Urothelium cell line (cell line): Measurements from ENCODE around the gene TSC1.
A peak's percentile ranks its signal among the peaks of the same experiment; 100 is the strongest.

Source experiments
- DNase-seq: peaks from one replicate; pipeline ENCODE4 v3.0.0; 2011; ENCODE audit warnings: low spot score, mixed read lengths
- FAIRE-seq: peaks from 2 replicates; lab custom pipeline; 2011; peaks lifted over from hg19 to GRCh38; lab: Jason Lieb, UNC

Gene TSC1

DNA sequence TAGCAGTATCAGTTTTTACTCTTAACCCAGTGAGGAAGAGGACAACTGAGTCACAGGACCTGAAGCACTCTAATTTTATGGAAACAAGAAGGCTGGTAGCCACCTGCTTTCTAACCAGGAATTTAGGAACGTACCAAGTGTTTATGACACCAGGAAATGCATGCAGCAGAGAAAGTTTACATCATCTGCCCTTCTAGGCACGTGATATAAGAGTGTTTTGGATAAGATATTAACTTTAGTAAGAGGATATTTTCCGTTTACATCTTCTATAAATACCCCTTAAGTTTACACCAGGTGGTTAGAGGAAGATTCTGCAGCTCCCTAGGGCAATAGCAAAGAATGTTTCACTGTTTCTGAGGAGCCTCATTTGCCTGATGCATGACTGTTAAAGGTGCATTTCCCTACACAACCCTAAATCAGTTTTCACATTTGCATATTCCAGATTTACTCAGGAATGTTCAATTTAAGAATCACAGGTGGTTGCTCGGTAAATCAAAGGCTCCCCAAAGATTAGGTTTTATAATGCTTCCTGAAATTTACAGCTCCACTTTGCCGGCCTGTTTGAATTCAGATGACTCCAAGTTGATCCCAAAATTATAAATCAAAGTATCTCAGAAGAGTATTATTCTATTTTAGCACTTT, 1.8 kb downstream of the TSC1 start:
- DNase-seq: no peak
- no peak for FAIRE-seq

DNA sequence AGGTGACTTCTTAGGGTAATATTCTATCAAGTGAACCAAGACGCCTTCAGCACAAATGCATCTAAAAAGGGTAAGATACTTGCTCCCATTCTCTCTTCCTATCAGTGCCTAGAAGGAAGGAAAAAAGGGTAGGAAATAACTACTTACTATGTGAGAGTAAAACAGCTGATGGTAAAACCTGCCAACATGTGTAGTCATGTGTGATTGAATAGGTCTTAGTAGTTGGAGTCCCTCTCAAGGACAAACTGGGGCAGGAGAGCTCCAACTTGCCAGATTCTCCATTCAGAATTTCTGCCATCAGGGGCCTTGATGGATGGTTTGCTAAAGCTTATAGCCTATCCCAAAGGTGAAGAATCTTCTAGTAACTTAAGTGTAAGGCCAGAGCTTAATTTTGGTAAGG, 5.2 kb downstream of the TSC1 start:
- FAIRE-seq (no peak), DNase-seq (no peak)

DNA sequence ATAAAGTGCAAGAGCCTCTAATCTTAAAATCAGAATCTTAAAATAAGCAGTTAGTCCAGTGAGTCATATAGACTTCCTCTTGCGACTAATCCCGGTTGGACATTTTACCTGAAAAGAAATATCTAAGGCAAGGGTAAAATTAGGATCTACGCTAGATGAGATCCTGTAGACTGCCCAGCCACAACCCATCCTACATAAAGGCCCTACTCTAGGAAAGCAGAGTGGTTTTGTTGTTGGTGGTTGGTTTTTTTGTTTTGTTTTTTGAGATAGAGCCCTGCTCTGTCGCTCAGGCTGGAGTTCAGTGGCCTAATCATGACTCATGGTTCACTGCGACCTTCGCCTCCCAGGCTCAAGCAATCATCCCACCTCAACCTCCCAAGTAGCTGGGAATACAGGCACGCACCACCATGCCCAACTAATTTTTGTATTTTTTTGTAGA, 6.9 kb downstream of the TSC1 start:
- no peak for FAIRE-seq
- no peak for DNase-seq

DNA sequence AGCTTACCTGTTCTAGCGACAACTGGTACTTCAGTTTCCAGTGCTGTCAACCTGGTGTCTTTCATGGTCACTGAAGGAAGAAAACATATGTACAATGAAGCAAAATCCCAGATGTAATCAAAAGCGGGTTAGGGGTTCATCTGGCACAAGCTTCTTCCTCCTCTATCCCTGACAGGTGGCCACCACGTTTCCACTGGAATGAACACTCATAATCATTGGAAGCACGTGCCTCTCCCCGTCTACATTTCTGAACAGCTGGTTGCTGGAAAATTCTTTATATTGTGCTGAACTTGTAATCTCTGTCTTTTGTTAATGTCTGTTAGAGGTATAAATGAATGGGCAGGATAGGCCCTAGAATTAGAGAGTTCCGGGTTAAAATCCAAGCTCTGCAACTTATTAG, 9.4 kb downstream of the TSC1 start:
- no peak for FAIRE-seq
- no peak for DNase-seq

DNA sequence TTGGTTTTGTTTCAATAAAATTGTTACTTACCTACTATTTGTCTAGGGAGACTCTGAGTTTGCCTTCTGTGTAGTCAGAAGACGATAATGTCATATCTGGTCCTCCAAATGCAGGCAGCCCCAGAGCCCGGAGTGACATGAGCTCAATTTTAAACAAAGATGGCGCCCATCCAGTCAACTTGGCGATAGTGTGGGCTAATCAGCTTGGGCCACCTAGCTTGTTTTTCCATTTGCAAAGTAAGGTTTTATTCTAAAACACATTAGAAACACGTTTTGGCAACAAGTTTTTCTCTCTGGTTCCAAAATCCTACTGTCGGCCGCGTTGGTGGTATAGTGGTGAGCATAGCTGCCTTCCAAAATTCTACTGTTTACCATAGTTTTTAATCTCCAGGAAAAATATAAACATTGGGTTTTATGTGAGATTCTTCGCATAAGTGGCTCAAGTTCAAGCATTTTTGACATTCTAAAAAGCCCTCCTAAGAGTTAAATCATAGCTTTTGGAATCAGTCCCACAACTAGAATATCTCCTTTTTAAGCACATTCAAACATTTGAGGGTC, 13.2 kb downstream of the TSC1 start:
- DNase-seq: no peak
- FAIRE-seq: no peak

DNA sequence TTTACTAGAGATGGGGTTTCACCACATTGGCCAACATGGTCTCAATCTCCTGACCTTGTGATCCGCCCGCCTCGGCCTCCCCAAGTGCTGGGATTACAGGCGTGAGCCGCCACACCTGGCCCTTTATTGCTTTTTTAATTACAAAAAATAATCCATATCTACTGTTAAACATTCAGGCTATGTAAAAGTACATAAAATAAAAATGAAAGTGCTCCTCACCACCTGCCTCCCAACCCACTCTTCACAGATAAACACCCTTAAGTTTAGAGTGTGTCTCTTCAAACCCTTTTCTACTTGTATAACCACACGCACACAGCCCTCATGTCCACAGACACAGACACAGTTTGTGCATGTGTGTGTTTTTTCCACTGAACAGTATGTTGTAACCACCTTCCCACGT, 16.7 kb downstream of the TSC1 start:
- DNase-seq: no peak
- no peak for FAIRE-seq

DNA sequence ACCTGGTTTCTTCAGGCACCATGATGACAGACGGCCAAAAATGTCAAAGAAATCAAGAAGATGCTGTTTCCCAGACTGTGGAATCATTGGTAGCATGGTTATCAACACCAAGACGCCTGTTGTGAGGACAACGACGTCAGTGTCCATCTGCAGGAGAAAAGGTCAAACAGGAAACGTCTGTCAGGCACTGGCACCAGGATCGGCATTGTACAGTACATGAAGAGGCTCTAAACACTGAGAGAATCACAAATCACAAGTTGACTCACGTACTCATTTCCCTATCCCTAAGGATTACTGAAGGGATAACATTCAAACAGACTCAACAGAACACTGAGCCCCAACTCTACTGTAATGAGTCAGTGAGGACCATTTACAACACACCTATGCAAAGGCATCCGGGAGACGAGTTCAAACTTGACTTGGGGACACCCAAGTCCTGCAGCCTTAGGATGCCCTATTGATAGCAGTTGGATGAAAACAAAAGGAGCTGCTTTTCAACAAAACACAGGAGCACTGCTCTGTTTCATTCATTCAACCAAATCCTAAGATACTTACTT, 21.0 kb downstream of the TSC1 start:
- no peak for FAIRE-seq
- DNase-seq: no peak

DNA sequence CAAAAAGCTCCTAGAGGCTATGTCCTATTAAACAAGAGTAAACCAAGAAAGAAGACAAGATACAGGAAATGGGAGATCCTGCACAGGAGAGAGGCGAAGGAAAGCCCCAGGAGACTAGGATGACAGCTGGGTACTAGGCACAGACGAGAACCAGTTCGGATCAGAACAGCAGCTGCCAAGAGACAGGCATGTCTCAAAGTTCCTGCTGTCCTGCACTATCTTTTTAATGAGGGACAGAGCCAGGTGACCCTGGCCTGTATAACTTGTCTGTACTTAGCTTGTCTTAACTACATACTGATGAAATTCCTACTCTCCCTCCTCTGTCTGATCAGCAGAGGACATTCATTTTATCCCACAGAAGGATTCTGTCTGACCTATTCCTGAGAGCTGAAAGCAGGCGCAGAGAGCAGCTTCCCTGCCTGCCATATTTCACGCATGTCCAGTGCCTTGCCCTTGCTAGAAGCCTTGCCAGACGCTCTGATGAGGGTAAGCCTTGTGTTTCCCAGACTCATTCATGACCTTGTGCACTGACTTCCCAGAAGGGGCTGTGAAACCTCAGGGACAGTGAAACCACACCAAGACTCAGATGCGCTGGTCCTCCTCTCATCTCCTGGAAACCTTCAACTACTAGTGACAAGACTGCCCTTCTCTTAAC, 24.7 kb downstream of the TSC1 start:
- DNase-seq (no peak), FAIRE-seq (no peak)

DNA sequence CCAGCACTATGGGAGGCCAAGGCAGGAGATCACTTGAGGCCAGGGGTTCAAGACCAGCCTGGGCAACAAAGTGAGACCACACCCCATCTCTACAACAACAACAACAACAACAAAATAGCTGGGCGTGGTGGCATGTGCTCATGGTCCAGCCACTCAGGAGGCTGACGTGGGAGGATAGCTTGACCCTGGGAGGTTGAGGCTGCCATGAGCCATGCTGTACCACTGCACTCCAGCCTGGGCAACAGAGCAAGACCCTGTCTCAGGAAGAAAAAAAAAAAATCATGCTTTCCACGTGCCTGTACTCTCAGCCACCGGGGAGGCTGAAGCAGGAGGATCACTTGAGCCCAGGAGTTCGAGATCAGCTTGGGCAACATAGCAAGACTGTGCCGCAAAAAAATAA, 29.5 kb downstream of the TSC1 start:
- FAIRE-seq: no peak
- no peak for DNase-seq

DNA sequence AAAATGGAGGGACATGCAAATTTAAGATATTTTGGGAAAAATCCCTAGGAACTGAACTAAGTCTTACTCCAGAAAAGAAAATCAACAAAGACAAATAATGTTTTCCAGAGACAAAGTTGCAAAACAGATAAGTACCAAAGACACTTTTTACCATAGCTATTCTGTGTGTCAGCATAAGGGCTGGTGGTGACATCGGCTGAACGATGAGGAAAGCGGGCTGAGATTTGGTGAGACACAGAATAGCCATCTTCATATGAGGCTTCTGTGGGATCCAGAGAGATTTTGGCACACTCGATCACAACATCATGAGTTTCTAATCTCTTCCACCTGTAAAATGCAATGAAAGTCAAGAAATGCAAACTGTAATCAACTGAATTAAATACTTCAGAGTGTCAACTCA, 32.3 kb downstream of the TSC1 start:
- no peak for FAIRE-seq
- no peak for DNase-seq

DNA sequence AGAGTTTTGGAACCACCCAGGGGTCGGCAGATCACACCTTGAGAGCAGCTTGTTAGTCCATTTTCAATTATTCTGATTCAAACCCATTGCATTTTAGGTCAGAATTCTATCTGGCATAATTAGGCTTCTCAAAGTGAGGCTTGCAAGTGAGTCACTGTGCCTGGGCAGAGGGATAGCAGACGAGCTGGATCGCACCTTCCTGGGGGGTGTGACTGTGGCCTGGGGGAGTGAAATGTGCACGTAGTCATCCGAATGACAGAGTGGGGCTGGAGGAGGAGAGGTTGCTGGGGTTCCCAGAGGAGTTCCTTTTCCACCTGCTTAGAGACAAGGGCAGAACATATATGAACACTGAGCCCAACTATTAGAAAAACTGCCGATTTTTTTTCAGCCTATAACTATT, 34.0 kb downstream of the TSC1 start:
- DNase-seq (no peak), FAIRE-seq (no peak)

DNA sequence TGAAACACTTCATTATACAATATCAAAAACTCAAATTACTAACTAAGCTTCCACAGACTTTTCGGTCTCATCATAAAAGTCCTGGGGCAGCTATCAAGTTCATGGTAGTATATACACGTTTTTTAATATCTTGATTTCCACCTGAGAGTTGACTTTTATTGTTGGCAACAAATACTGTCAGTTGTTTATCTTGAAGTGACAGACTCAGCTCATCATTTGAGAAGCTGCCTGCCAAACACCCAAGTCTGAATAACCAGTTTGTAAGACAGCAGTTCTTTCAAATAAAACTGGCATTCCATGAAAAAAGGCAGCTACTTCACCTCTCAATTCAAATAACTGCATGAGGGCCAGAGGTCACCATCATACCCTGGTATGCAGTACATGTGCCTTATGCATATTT, 35.1 kb downstream of the TSC1 start:
- FAIRE-seq: no peak
- no peak for DNase-seq

DNA sequence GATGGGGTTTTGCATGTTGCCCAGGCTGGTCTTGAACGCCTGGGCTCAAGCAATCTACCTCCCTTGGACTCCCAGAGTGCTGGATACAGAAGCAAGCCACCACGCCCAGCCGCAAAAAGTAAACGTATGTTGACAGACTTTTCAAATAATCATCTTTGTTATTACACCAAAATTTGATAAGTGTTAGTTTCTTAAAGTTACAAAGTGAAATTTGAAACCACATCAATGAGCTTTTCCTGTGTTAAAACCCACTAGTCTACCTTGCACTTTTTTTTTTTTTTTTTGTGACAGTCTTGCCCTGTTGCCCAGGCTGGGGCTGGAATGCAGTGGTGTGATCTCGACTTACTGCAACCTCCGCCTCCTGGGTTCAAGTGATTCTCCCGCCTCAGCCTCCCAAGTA, 35.8 kb downstream of the TSC1 start:
- DNase-seq (no peak), FAIRE-seq (no peak)

DNA sequence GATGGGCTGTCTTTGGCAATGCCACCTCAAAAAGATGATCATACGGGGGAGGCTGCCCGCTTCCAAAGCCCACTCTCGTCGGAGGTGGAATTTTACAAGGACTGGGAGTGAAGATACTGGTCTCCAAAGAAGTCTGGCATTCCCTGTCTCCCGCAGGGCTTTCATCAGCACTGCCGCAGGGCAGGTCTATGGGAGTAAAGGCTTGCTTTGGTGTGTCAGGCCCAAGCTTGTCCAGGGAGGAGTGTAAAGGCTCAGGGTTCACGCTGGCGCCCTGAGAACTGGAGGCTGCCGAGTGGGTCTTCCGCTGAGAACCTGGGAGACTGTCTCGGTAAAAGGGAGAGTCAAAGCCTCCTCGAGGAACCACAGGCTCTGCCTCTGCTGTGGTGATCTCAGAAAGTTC, 38.7 kb downstream of the TSC1 start:
- no peak for FAIRE-seq
- DNase-seq: no peak

DNA sequence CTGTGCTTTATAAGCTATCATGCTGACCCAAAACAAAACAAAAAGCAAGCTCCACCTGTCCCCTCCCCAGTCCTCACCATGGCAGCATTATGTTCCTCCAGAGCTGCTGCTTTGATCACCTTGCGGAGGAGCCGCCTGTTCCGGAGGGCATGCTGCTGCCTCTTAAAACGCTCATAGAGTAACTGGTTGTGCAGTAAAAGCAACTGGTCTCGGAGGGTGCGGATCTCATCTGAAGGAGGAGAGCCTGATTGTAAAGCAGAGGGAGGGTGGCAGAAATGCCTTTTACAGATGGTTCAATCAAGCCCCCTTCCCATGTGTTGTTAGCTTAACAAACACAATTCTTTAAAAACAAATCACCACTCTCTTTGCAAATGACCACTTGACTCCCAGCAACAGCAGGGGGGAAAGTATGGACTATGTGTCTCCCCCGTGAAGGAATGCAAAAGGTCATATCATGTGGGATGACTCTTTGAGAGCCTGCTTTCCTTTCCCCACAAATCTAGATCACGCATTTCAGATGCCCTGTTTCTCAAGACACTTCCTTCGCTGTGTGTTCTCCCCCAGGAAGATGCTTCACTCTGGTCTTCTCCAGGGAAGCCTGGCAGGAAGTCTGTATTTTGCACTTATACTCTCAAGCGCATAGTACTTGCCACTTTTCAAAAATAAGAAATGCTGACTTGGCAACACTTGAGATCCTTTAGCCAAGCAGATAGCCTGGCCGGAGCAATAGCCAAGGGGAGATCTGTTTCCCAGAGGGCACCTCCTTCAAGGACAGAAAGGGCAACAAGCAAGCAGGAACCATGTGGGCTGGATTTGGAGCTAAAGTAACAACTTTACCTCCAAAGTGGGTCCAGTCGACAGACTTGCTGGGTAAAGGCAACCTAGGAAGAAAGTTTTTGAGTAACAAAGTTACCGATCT, 40.6 kb downstream of the TSC1 start:
- FAIRE-seq: no peak
- DNase-seq: no peak

DNA sequence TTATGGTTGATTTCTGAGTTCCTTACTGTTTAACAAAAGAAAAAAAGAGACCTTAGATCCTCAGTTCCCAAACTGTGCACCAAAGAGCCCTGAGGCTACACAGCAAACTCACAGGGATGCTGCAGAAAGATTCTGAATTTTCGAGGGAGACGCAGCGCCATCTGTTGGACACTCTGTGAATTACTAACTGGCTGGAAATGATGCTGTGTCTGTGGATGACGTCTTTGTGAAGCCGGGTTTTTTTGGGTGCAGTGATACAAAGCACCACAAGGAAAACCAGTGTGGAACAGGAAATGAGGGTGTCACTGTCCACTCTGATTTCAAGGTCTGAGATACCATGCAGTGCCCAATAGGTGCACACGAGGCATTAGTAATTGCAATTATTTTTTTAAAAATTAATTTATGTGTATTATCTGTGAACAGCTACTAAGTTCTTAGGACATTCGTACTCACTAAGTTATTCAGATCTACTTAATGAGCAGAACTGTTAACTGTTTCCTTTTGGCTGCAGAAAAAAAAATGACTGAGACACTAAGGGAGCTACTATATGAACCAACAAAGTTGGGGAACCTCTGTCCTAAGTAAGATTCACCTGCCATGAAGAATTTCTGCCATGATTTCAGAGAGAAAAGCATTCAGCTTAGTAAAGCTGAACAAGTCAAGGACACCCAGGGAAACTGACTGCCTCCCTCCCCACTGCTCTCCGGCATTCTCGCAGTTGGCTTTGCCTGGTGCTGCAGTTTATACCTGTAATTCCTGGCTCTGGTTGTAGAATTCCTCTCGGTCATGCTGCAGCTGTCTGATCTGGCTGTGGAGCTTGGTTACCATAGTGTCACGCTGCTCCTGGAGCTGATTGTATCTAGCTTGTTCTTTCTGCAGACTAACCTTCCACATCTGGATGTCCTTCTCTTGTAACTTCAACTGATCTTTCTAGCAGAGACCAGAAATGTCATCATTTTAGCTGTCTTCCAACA, 42.3 kb downstream of the TSC1 start:
- DNase-seq: peak; percentile 89
- no peak for FAIRE-seq

DNA sequence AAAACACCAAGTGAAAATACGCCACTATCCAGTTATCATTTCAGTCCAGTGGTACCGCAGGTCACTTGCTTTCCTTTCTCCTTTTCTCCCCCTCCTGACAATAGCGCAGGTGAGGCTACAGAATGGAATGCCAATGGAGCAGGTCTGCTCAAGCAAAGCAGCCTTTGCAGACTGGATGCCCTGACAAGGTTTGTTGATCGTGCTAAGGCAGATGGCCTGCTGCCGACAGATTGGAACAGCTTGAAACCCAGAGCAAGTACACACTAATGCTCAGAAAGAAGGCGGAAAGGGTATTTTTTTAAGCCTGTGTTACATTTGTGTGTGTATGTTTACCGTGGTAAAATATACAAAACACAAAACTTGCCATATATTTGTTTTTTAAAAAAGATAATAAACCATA, 46.4 kb downstream of the TSC1 start:
- FAIRE-seq (no peak), DNase-seq (no peak)

DNA sequence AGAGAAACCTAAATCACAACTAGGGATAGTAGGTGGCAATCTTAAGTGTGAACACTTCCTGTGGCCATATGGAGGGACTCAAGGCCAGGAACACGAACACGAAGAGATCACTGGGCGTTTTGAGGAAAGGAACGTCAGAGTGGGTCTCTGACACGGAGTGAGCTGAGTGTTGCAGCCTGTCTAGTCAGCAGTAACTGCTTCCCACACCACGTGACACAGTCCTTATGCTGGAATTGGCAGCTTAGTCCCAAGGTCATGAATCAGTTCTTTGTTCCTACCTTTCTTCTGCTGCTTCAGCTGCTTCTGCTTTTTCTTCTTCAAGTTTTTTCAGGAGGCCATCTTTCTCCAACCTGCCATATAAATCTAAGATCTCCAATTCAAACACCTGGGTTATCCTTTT, 47.5 kb downstream of the TSC1 start:
- DNase-seq: no peak
- no peak for FAIRE-seq

DNA sequence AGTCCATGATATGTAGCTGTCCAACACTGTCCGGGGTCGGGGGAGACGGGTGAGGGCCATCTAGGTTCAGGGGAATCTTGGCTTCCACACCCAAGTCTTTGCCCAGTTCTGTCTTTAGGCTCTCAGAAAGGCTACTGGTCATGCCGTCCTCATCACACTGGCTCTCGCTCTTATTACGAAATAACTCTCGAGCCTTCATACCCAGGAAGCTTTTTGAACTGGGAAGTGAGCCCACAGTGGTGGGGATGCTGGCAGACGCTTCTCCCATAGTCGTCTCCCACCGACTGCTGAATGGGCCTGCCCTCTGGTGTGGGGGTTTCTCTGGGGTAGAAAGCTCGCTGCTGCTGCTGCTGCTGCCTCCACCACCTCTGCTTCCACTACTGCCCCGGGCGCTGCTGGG, 48.2 kb downstream of the TSC1 start:
- FAIRE-seq (no peak), DNase-seq (no peak)
